Measurements from ENCODE around the gene EIF3K. TPM values are rescaled to one million over a fixed set of nuclear protein-coding genes. Genes with fewer than 3 reads are reported as not detected.
A peak's percentile ranks its signal among the peaks of the same experiment; 100 is the strongest.
"Not testable (repeated sequence)": the region's sequence is repeated elsewhere in the genome, so short reads cannot be mapped to it uniquely, and the experiment has no call there.

EIF3K gene, protein sequence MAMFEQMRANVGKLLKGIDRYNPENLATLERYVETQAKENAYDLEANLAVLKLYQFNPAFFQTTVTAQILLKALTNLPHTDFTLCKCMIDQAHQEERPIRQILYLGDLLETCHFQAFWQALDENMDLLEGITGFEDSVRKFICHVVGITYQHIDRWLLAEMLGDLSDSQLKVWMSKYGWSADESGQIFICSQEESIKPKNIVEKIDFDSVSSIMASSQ
- total RNA-seq, result 100 to 1,000 TPM; 370 to 409 (median 401) TPM

DNA sequence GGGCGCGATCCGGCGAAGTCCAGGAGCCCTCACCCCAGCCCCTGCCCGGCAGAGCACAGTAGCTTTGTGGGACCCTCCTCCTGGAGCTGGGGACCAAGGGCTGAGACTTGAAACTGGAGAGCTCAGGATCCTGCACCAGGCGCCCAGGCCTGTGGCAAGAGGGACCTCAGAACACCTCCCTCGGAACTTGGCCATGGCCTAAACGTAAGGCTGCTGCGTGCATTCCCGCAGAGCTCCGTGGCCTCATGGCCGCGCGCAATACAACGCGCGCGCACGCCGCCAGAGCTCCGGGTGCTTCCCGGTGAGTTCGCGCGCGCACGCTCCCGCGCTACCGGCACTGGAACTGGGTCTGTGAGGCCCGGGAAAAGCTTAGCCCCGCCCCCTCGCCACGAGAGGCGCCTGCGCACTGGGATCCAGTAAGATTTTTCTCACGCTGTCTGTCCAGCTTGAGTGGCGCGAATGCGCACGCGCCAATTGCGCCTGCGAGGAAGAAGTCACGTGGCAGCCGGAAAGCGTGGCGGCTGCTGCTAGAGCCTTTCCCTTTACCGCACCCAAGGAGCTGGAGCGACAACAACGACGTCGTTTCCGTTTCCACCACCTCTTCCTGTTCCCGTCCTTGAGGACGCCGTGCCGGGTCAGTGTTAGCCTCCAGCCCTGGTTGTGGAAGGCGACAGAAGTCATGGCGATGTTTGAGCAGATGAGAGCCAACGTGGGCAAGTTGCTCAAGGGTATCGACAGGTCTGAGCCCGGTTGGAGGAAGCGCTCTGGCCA lies at the start of gene EIF3K:
TSS of gene EIF3K (plus strand) at position 599 of the 771 bp plus-strand sequence. CDS start at position 680, 81 bp downstream.
- no peaks in the 10 kb centered on the region for H3K9me3 Mint-ChIP-seq
- H3K36me3 Mint-ChIP-seq (ENCODE audit: insufficient read depth), result peaks cover 16% of the 10 kb centered on the region
- ATAC-seq (peak; percentile 75 to 76), DNase-seq (peak; percentile 96)
- peaks cover 42% of the 10 kb centered on the region for H3K4me1 Mint-ChIP-seq (ENCODE audit: low read depth)
- H3K27me3 Mint-ChIP-seq (ENCODE audit: low read depth), result no peaks in the 10 kb centered on the region
- H3K4me3 Mint-ChIP-seq, result peak within 1 kb of the TSS; percentile 99

DNA sequence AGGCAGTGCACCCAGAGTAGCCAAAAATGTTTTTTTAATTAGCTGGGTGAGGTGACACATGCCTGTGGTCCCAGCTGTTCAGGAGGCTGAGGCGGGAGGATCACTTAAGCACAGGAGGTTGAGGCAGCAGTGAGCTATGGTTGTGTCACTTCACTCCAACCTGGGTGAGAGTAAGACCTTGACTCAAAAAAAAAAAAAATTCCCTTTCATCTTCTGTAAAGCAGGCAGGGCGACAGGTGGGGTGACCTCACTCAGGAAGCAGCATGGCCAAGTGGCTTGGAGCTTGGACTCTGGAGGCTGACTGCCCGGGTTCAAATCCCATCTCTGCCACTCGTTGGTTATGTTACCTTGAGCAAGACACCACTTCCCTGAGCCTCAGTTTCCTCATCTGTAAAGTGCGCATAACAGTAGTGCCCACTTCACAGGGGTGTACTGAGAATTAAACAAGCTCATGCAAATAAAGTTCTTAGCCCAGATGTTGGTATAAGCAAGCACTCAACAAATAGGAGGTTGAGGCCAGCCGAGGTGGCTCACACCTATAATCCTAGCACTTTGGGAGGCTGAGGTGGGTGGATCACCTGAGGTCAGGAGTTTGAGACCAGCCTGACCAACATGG lies 49.5 kb upstream of the EIF3K start:
- Mint-ChIP-seq H3K27me3 (ENCODE audit: low read depth) (peaks cover 8% of the 10 kb centered on the region), H3K9me3 (no peaks in the 10 kb centered on the region), H3K36me3 (ENCODE audit: insufficient read depth) (no peaks in the 10 kb centered on the region), H3K4me3 (no peak overlapping the region), H3K4me1 (ENCODE audit: low read depth) (peaks cover 6% of the 10 kb centered on the region)
- DNase-seq (no peak), ATAC-seq (no peak)

DNA sequence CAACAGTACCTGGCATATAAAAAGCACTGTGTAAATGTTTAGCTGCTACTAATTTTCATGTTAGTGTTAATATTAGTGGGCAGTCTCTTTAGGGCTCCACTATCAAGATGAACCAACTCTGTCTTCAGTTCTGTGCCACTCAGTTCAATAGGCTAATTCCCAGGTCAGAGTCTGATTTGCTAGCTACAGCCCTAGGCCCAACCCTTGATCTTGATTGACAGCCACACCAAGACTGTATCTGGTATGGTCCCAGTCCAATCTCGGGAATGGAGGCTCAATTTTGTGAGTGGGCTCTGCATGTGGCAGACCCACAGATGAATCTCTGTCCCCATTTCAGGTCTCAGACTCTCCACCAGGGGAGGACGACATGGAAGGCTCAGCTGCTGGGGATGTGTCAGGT lies 47.3 kb upstream of the EIF3K start:
- ATAC-seq, result no peak
- no peaks in the 10 kb centered on the region for H3K9me3 Mint-ChIP-seq
- DNase-seq, result no peak
- no peaks in the 10 kb centered on the region for H3K36me3 Mint-ChIP-seq (ENCODE audit: insufficient read depth)
- H3K4me3 Mint-ChIP-seq, result no peak overlapping the region
- H3K4me1 Mint-ChIP-seq (ENCODE audit: low read depth), result peaks cover 2% of the 10 kb centered on the region
- peaks cover 4% of the 10 kb centered on the region for H3K27me3 Mint-ChIP-seq (ENCODE audit: low read depth)

DNA sequence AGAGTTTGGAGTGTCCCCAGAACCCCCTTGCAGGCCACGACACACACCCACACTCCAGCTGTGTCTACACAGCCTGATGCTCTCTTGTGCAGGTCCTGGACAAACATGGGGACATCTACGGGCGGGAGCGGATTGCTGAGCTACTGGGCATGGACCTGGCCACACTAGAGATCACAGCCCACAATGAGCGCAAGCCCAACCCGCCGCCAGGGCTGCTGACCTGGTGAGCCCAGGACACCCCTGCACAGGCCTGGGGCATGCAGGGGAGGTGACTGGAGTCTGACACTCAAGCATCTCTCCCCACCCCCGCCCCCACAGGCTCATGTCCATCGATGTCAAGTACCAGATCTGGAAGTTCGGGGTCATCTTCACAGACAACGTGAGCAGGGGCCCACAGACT lies 41.2 kb upstream of the EIF3K start:
- no peaks in the 10 kb centered on the region for H3K27me3 Mint-ChIP-seq (ENCODE audit: low read depth)
- no peaks in the 10 kb centered on the region for H3K36me3 Mint-ChIP-seq (ENCODE audit: insufficient read depth)
- peaks cover 5% of the 10 kb centered on the region for H3K4me1 Mint-ChIP-seq (ENCODE audit: low read depth)
- ATAC-seq, result no peak
- H3K9me3 Mint-ChIP-seq, result no peaks in the 10 kb centered on the region
- no peak for DNase-seq
- H3K4me3 Mint-ChIP-seq, result no peak overlapping the region

DNA sequence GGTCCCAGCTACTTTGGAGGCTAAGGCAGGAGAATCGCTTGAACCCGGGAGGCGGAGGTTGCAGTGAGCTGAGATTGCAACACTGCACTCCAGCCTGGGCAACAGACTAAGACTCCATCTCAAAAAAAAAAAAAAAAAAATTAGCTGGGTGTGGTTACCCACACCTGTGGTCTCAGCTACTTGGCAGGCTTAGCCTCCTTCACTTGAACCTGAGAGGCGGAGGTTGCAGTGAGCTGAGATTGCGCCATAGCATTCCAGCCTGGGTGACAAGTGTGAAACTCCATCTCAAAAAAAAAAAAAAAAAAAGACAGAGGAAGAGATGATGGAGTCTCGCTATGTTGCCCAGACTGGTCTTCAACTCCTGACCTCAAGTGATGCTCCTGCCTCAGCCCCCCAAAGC lies 39.7 kb upstream of the EIF3K start:
- H3K9me3 Mint-ChIP-seq; H3K4me3 Mint-ChIP-seq; H3K36me3 Mint-ChIP-seq (ENCODE audit: insufficient read depth); ATAC-seq; H3K4me1 Mint-ChIP-seq (ENCODE audit: low read depth); H3K27me3 Mint-ChIP-seq (ENCODE audit: low read depth); DNase-seq: not testable (repeated sequence)

DNA sequence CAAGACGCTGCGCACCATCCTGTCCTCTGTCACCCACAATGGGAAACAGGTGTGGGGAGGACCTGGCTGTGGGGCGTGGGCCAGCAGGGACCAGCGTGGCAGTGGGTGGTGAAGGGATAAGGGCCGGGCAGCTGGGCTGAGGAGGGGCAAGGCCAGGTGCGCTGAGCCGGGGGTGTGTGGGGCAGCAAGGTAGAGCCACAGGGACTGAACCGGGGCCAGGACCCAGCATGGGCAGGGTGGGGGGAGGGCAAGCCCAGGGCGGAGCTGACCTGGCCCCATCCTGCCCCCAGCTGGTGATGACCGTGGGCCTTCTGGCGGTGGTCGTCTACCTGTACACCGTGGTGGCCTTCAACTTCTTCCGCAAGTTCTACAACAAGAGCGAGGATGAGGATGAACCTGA lies 38.9 kb upstream of the EIF3K start:
- ATAC-seq, result no peak
- H3K36me3 Mint-ChIP-seq (ENCODE audit: insufficient read depth), result no peaks in the 10 kb centered on the region
- H3K4me1 Mint-ChIP-seq (ENCODE audit: low read depth), result peaks cover 9% of the 10 kb centered on the region
- H3K4me3 Mint-ChIP-seq, result no peak overlapping the region
- DNase-seq, result no peak
- no peaks in the 10 kb centered on the region for H3K9me3 Mint-ChIP-seq
- no peaks in the 10 kb centered on the region for H3K27me3 Mint-ChIP-seq (ENCODE audit: low read depth)

DNA sequence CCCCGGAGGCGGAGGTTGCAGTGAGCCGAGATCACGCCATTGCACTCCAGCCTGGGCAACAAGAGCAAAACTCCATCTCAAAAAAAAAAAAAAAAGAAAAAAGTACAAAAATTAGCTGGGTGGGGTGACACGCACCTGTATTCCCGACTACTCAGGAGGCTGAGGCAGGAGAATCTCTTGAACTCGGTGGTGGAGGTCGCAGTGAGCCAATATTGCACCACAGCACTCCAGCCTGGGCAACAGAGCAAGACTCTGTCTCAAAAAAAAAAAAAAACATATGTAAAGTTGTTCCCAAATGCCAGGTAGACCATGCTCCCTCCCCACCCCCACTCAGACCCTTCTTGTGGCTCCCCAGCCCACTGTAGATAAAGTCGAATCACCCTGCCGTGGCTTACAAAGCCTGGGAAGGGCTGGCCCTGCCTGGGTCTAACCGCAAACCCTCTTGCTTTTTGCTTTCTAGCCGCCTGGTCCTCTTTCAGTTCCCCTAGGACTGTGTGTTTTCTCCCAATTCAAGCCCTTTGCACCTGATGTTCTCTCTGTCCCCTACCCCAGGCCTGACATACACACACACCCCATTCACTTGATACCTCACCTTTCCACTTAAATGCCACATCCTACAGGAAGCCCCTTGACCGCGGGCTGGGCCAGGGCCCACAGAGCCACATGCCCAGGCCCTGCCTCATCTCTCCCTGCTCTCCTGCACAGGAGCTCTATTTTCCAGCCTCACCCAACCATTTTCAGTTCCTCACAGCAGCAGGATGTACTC lies 35.6 kb upstream of the EIF3K start:
- Mint-ChIP-seq H3K4me3 (no peak overlapping the region), H3K36me3 (ENCODE audit: insufficient read depth) (peaks cover 7% of the 10 kb centered on the region), H3K27me3 (ENCODE audit: low read depth) (no peaks in the 10 kb centered on the region), H3K9me3 (no peaks in the 10 kb centered on the region), H3K4me1 (ENCODE audit: low read depth) (peaks cover 9% of the 10 kb centered on the region)
- no peak for ATAC-seq
- no peak for DNase-seq

DNA sequence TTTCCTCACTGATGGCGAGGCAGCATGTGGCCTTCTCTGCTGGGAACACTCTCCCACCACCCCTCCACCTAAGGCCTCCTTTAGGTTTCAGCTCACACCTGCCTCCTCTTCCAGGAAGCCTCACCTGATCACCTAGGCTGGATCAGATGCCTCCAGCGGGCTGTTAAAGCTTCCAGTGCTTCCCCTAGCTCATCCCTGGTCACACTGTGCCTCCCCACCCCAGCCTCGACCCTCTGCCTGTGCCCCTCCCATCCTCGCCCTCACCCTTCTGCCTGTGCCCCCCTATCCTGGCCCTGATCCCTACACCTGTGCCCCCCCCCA lies 35.0 kb upstream of the EIF3K start:
- no peaks in the 10 kb centered on the region for H3K27me3 Mint-ChIP-seq (ENCODE audit: low read depth)
- ATAC-seq, result no peak
- peaks cover 9% of the 10 kb centered on the region for H3K4me1 Mint-ChIP-seq (ENCODE audit: low read depth)
- no peak for DNase-seq
- H3K36me3 Mint-ChIP-seq (ENCODE audit: insufficient read depth), result peaks cover 7% of the 10 kb centered on the region
- no peak overlapping the region for H3K4me3 Mint-ChIP-seq
- H3K9me3 Mint-ChIP-seq, result no peaks in the 10 kb centered on the region

DNA sequence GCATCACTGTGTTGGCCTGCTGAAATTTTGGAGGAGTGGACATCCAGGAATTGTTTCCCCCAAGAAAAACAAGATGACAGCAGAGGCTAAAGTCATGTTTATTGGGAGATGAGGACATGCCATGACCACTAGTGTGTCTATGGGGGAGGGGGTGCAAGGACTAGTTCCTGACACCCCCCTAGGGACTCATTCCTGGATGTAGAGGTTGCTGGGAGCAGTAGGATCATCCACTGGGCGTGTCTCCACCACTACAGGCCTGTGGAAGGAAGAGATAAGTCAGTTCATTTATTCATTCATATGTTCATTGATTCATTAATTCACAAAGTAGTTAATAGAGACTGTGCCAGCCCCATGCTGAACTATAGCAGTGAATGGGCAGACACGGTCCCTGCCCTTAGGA lies 31.4 kb upstream of the EIF3K start:
- Mint-ChIP-seq H3K9me3 (no peaks in the 10 kb centered on the region), H3K36me3 (ENCODE audit: insufficient read depth) (peaks cover 13% of the 10 kb centered on the region), H3K4me3 (no peak overlapping the region), H3K4me1 (ENCODE audit: low read depth) (peaks cover 4% of the 10 kb centered on the region), H3K27me3 (ENCODE audit: low read depth) (no peaks in the 10 kb centered on the region)
- ATAC-seq, result no peak
- no peak for DNase-seq

DNA sequence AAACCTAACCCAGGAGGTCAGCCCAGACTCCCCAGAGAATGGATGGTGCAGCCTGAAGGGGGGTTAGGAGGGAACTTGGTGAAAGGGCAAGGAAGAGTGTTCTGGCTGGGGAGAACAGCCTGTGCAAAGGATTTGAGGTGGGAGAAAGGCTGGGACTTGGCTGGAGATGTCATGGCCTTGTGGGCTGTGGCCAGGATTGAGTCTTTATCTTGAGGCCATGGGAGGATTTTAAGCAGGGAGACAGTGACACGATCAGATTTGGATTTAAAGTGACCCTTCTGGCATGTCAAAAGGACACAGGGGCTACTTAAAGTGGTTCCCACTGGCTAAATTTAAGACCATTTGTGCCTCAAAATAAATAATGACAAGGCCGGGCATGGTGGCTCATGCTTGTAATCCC lies 30.9 kb upstream of the EIF3K start:
- no peak overlapping the region for H3K4me3 Mint-ChIP-seq
- no peaks in the 10 kb centered on the region for H3K27me3 Mint-ChIP-seq (ENCODE audit: low read depth)
- no peaks in the 10 kb centered on the region for H3K9me3 Mint-ChIP-seq
- peaks cover 13% of the 10 kb centered on the region for H3K36me3 Mint-ChIP-seq (ENCODE audit: insufficient read depth)
- H3K4me1 Mint-ChIP-seq (ENCODE audit: low read depth), result peaks cover 4% of the 10 kb centered on the region
- DNase-seq (no peak), ATAC-seq (no peak)

DNA sequence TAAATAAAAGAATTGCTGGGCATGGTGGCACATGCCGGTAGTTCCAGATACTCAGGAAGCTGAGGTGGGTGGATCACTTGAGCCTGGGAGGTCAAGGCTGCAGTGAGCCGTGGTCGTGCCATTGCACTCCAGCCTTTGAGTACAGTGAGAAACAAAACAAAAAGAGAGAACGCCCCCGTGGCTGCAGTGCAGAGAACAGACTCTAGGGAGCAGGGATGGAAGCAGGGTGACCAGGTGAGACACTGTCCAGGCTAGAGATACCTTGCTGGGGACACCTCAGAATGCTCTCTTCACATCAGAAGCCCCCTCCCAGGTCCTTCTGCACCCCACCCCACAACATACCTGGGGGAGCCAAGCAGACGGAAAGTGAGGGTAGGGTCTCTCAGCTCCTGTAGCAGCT lies 26.0 kb upstream of the EIF3K start:
- no peak for DNase-seq
- H3K9me3 Mint-ChIP-seq, result no peaks in the 10 kb centered on the region
- H3K4me3 Mint-ChIP-seq, result no peak overlapping the region
- H3K4me1 Mint-ChIP-seq (ENCODE audit: low read depth), result no peaks in the 10 kb centered on the region
- H3K27me3 Mint-ChIP-seq (ENCODE audit: low read depth), result no peaks in the 10 kb centered on the region
- no peak for ATAC-seq
- H3K36me3 Mint-ChIP-seq (ENCODE audit: insufficient read depth), result peaks cover 21% of the 10 kb centered on the region

DNA sequence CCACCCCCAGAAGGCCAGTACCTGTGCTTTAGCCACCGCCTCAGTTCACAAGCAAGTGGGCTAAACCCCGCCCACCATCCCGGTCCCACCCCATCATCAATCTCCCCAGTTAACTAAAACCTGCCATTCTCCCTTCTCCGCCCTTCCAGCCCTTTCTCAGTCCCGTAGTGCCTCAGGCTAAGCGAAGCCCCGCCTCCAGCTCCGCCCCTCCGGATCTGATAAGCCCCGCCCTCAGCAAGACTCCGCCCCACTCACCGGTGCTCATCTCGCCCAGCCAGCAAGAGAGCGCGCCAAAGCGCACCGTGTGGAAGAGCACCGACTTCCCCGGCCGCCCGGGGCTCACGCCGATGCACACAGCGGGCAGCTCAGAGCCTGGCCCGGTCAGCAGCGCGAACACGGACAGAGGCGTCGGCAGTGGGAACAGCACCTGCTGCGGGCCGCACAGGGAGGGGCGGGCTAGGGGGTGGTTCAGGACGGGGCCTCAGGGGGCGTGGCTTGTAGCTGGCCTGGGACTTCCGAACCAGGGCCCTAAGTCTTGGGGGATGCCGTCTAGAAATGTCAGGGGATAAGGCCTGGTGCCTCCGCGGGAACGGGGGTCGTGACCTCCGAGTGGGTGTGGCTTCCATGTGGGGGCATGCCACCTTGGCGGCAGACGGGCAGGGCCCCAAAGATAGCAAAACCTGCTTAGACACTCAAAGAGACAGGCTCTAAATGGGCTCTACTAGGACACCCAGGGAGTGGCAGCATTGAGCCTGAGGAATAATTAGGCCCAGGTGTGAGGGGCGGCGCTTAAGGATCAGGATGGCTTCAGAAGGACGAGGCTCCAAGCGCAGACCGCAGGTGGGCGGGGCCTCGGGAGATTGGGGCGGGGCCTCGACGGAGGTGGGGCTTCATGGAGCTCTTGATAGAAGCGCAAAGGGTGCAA lies 22.7 kb upstream of the EIF3K start:
- peak; percentile 13 for DNase-seq
- no peaks in the 10 kb centered on the region for H3K4me1 Mint-ChIP-seq (ENCODE audit: low read depth)
- H3K27me3 Mint-ChIP-seq (ENCODE audit: low read depth), result no peaks in the 10 kb centered on the region
- peak; percentile 58 to 65 for ATAC-seq
- no peak overlapping the region for H3K4me3 Mint-ChIP-seq
- peaks cover 23% of the 10 kb centered on the region for H3K36me3 Mint-ChIP-seq (ENCODE audit: insufficient read depth)
- H3K9me3 Mint-ChIP-seq, result no peaks in the 10 kb centered on the region

DNA sequence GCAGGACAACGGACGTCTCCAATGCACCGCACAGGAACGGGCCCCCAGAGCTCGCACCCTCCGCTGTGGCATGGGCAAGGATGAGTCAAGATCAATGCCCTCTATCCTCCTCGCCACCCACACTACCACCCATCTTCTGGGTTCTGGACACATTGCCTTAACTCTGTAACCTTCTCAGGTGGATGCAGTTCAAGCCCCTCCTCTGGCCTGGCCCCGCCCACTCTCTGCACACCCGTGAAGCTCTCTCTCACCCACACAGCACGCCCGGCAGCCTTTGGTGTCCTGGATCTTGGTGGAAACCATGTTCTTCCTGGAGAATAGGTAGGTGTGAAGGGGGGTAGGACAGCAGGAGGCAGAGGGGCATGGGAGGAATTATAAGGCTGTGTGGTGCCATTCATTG lies 21.9 kb upstream of the EIF3K start:
- H3K36me3 Mint-ChIP-seq (ENCODE audit: insufficient read depth), result peaks cover 20% of the 10 kb centered on the region

DNA sequence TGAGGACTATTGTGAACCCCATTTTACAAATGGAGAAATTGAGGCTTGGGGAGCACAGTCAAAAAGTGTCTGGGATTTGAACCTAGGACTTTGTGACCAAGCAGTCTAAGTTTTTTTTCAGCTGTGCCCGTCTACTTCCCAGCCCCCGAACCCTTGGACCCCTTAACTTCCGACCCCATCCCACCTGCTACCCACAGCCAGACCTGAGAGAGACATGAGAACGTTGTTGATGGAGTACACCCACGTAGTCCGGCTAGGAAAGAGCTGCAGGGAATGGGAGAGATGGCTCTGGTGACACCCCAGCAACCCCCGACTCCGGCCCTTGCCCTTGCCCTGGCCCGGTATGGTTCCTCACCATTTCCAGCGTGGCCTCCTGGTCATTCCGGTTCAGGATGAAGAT lies 19.3 kb upstream of the EIF3K start:
- Mint-ChIP-seq H3K4me3 (no peak overlapping the region), H3K36me3 (ENCODE audit: insufficient read depth) (peaks cover 20% of the 10 kb centered on the region), H3K27me3 (ENCODE audit: low read depth) (no peaks in the 10 kb centered on the region), H3K4me1 (ENCODE audit: low read depth) (no peaks in the 10 kb centered on the region), H3K9me3 (no peaks in the 10 kb centered on the region)
- ATAC-seq, result no peak
- no peak for DNase-seq

More for the DNA sequence above, 21.9 kb upstream of the EIF3K start:
- ATAC-seq (no peak), DNase-seq (no peak)
- no peaks in the 10 kb centered on the region for H3K4me1 Mint-ChIP-seq (ENCODE audit: low read depth)
- H3K27me3 Mint-ChIP-seq (ENCODE audit: low read depth), result no peaks in the 10 kb centered on the region
- no peaks in the 10 kb centered on the region for H3K9me3 Mint-ChIP-seq
- H3K4me3 Mint-ChIP-seq, result no peak overlapping the region
